Thyroid gland (tissue), 4 donors: ENCODE results near the gene DUSP19.

Source experiments
- POLR2A ChIP-seq, 2 donors: fragments of 450-650 bp; IDR thresholded peaks; one replicate each; pipeline ENCODE4 v1.6.1; 2017; ENCODE audit warnings: antibody characterized with exemption in 2 of 2, mild to moderate bottlenecking in 2 of 2, moderate library complexity in 1 of 2
- TF ChIP-seq, protein P1 (sequence below), 6 experiments: fragments of 200-600 bp in 3 of 6; fragments of 450-650 bp in 3 of 6; sonication (generic) in 3 of 6; IDR thresholded peaks; one replicate each; pipeline ENCODE4 v1.5.1; 2016 to 2019; ENCODE audit warnings: antibody characterized with exemption in 6 of 6, mild to moderate bottlenecking in 2 of 6, inconsistent platforms in 1 of 6, moderate library complexity in 1 of 6

DNA sequence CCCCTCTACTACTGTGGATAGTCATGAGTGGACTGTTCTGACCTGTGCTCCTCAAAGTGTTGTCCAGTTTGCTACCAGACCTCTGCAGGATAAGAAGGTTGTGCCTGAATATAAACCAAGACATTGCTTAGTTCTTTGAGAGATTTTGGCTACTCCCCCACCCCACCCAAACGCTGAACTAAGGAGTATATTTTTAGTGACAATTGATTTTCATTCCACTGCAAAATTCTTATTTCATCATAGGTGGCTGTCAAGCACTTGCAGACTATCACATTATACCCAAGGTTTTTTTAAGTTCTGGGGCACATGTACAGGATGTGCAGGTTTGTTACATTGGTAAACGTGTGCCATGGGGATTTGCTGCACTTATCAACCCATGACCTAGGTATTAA lies 13.4 kb downstream of the DUSP19 start:
- no peak for TF ChIP-seq POLR2A (IDR thresholded peaks at IDR 0.05)
- TF ChIP-seq, protein P1, sequence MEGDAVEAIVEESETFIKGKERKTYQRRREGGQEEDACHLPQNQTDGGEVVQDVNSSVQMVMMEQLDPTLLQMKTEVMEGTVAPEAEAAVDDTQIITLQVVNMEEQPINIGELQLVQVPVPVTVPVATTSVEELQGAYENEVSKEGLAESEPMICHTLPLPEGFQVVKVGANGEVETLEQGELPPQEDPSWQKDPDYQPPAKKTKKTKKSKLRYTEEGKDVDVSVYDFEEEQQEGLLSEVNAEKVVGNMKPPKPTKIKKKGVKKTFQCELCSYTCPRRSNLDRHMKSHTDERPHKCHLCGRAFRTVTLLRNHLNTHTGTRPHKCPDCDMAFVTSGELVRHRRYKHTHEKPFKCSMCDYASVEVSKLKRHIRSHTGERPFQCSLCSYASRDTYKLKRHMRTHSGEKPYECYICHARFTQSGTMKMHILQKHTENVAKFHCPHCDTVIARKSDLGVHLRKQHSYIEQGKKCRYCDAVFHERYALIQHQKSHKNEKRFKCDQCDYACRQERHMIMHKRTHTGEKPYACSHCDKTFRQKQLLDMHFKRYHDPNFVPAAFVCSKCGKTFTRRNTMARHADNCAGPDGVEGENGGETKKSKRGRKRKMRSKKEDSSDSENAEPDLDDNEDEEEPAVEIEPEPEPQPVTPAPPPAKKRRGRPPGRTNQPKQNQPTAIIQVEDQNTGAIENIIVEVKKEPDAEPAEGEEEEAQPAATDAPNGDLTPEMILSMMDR (IDR thresholded peaks at IDR 0.05) = no peak
